OCI-LY3 (cell line): ENCODE measurements around the gene SLC16A11.
A peak's percentile ranks its signal among the peaks of the same experiment; 100 is the strongest.

Experiments used
- H2AFZ ChIP-seq: fragments of 200-600, 300-600 bp; shearing (Covaris generic); 2 replicates; pipeline ENCODE4 v1.6.0; 2014; ENCODE audit warnings: antibody characterized with exemption, low read depth, low read length
- H3K27ac ChIP-seq: fragments of 200-600, 300-600 bp; sonication (generic); 2 replicates; pipeline ENCODE4 v1.5.1; 2014; ENCODE audit warnings: mild to moderate bottlenecking, low read length, moderate library complexity, mixed read lengths
- H3K27me3 ChIP-seq: fragments of 200-600, 300-600 bp; sonication (generic); 2 replicates; pipeline ENCODE4 v1.6.1; 2014; ENCODE audit warnings: low read depth, low read length, mixed read lengths
- H3K36me3 ChIP-seq: fragments of 200-600, 300-600 bp; sonication (generic); replicated peaks from 2 replicates; pipeline ENCODE3; 2014; ENCODE audit warnings: low read depth, low read length, mixed read lengths
- H3K4me1 ChIP-seq: fragments of 300-600, 200-600 bp; sonication (generic); 2 replicates; pipeline ENCODE4 v1.6.1; 2014; ENCODE audit warnings: low read length, mixed read lengths
- H3K4me2 ChIP-seq: fragments of 200-600, 300-600 bp; sonication (generic); 2 replicates; pipeline ENCODE4 v1.6.1; 2014; ENCODE audit warnings: low read length, mixed read lengths
- H3K4me3 ChIP-seq: fragments of 300-600, 200-600 bp; sonication (generic); 2 replicates; pipeline ENCODE4 v1.5.1; 2014; ENCODE audit warnings: antibody characterized with exemption, mild to moderate bottlenecking, low read length, moderate library complexity
- H3K79me2 ChIP-seq: fragments of 300-600, 200-600 bp; shearing (Covaris generic); 2 replicates; pipeline ENCODE4 v1.6.1; 2014; ENCODE audit warnings: mild to moderate bottlenecking, low read length, mixed read lengths
- H3K9ac ChIP-seq: fragments of 300-600, 200-600 bp; shearing (Covaris generic); 2 replicates; pipeline ENCODE4 v1.6.0; 2014; ENCODE audit warnings: mild to moderate bottlenecking, low read length, moderate library complexity
- H3K9me3 ChIP-seq: fragments of 200-600, 300-600 bp; shearing (Covaris generic); 2 replicates; pipeline ENCODE4 v1.6.1; 2014; ENCODE audit warnings: low read length, mixed read lengths; ENCODE audit not compliant: insufficient read depth
- H4K20me1 ChIP-seq: fragments of 200-600, 300-600 bp; sonication (generic); 2 replicates; pipeline ENCODE4 v1.6.1; 2016; ENCODE audit warnings: low read length, mixed read lengths; ENCODE audit not compliant: insufficient read depth
- EZH2phosphoT487 ChIP-seq: fragments of 200-600 bp; shearing (Covaris generic); IDR thresholded peaks from 2 replicates; pipeline ENCODE4 v1.6.1; 2018; ENCODE audit warnings: antibody characterized with exemption, mixed run types, low read depth
- TF ChIP-seq, protein P1 (sequence below): fragments of 200-600, 300-600 bp; sonication (generic); IDR thresholded peaks from 2 replicates; pipeline ENCODE4 v1.5.1; 2014; ENCODE audit warnings: antibody characterized with exemption, low read length, low read depth

The SLC16A11 gene

GRCh38 chr17:7045492-7046126 is 1.7 kb upstream of the SLC16A11 start:
- no peaks in the 10 kb centered on the region for H3K9me3 ChIP-seq
- H3K79me2 ChIP-seq = no peaks in the 10 kb centered on the region
- 0 out of 2 replicates have a peak overlapping the region, but pooled peaks have one; percentile 52 for H3K9ac ChIP-seq
- no peaks in the 10 kb centered on the region for H3K27me3 ChIP-seq
- H3K4me2 ChIP-seq = peak overlapping the region; percentile 96
- H4K20me1 ChIP-seq = no peaks in the 10 kb centered on the region
- H3K27ac ChIP-seq = no peak overlapping the region
- H3K4me1 ChIP-seq = peaks cover 9% of the 10 kb centered on the region; the same call in 1 of the 2 replicates
- no peak overlapping the region for H2AFZ ChIP-seq
- TF ChIP-seq, protein P1, sequence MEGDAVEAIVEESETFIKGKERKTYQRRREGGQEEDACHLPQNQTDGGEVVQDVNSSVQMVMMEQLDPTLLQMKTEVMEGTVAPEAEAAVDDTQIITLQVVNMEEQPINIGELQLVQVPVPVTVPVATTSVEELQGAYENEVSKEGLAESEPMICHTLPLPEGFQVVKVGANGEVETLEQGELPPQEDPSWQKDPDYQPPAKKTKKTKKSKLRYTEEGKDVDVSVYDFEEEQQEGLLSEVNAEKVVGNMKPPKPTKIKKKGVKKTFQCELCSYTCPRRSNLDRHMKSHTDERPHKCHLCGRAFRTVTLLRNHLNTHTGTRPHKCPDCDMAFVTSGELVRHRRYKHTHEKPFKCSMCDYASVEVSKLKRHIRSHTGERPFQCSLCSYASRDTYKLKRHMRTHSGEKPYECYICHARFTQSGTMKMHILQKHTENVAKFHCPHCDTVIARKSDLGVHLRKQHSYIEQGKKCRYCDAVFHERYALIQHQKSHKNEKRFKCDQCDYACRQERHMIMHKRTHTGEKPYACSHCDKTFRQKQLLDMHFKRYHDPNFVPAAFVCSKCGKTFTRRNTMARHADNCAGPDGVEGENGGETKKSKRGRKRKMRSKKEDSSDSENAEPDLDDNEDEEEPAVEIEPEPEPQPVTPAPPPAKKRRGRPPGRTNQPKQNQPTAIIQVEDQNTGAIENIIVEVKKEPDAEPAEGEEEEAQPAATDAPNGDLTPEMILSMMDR = peak; percentile 78
- TF ChIP-seq EZH2phosphoT487 = no peak
- H3K4me3 ChIP-seq = peak overlapping the region; percentile 79
- no peaks in the 10 kb centered on the region for H3K36me3 ChIP-seq

GRCh38 chr17:7043182-7043496 is 753 bp downstream of the SLC16A11 start:
- Histone ChIP-seq H3K27me3 (no peaks in the 10 kb centered on the region), H3K4me1 (peaks cover 9% of the 10 kb centered on the region; the same call in 1 of the 2 replicates), H2AFZ (no peak overlapping the region), H3K4me3 (no peak overlapping the region), H3K9ac (no peak overlapping the region), H3K4me2 (no peak overlapping the region), H4K20me1 (no peaks in the 10 kb centered on the region), H3K27ac (no peak overlapping the region), H3K79me2 (no peaks in the 10 kb centered on the region), H3K36me3 (no peaks in the 10 kb centered on the region), H3K9me3 (no peaks in the 10 kb centered on the region)
- TF ChIP-seq EZH2phosphoT487 = no peak
- TF ChIP-seq, protein P1 = no peak

DNA sequence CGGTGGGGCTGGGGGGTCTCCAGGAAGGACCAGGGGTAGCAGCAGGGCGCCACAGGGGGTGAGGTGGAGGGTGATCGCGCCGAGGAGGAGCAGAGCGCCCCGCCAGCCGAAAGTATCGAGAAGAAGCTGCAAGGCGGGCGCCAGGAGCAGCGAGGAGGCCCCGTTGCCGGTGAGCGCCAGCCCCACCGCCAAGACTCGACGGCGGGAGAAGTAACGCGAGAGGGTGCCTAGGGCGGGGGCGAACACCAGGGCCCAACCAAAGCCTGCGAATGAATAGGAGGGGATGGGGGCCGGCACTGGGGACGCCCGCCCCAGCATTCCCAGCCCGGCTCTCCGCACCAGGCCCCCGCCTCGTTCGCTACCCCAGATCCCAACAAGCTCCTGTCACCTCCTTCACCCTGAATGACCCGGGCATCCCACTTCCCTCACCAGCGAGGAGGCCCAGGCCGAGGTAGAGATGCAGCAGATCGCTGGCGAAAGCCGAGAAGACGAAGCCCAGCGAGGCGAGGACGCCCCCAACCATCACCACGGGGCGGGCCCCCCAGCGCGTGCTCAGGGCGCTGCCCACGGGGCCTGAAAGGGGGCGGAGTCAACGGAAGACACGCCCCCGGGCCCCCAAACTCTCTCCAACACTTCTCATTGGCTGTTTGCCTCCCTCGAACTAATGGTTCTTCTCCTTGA is 1.3 kb downstream of the SLC16A11 start:
- Histone ChIP-seq H3K9me3 (no peaks in the 10 kb centered on the region), H3K27me3 (no peaks in the 10 kb centered on the region), H4K20me1 (no peaks in the 10 kb centered on the region), H3K27ac (no peak overlapping the region), H2AFZ (no peak overlapping the region), H3K4me3 (no peak overlapping the region), H3K79me2 (no peaks in the 10 kb centered on the region), H3K4me2 (no peak overlapping the region), H3K36me3 (no peaks in the 10 kb centered on the region), H3K9ac (no peak overlapping the region), H3K4me1 (peaks cover 9% of the 10 kb centered on the region; the same call in 1 of the 2 replicates)
- TF ChIP-seq EZH2phosphoT487 = no peak
- TF ChIP-seq, protein P1 = no peak

GRCh38 chr17:7041607-7042500 is 2.0 kb downstream of the SLC16A11 start:
- no peak overlapping the region for H2AFZ ChIP-seq

More at GRCh38 chr17:7041607-7042500, 2.0 kb downstream of the SLC16A11 start:
- no peak overlapping the region for H3K4me3 ChIP-seq
- no peak overlapping the region for H3K9ac ChIP-seq
- H3K4me1 ChIP-seq = peaks cover 10% of the 10 kb centered on the region
- H3K36me3 ChIP-seq = no peaks in the 10 kb centered on the region
- no peak overlapping the region for H3K27ac ChIP-seq
- TF ChIP-seq EZH2phosphoT487 = no peak
- TF ChIP-seq, protein P1 = no peak
- H3K9me3 ChIP-seq = no peaks in the 10 kb centered on the region
- H3K79me2 ChIP-seq = peaks cover under 1% of the 10 kb centered on the region; the same call in 1 of the 2 replicates
- no peaks in the 10 kb centered on the region for H3K27me3 ChIP-seq
- no peak overlapping the region for H3K4me2 ChIP-seq
- no peaks in the 10 kb centered on the region for H4K20me1 ChIP-seq
